ENCODE results near the gene EYS.
"Not testable (repeated sequence)": the region's sequence is repeated elsewhere in the genome, so short reads cannot be mapped to it uniquely, and the experiment has no call there.

The EYS gene

DNA sequence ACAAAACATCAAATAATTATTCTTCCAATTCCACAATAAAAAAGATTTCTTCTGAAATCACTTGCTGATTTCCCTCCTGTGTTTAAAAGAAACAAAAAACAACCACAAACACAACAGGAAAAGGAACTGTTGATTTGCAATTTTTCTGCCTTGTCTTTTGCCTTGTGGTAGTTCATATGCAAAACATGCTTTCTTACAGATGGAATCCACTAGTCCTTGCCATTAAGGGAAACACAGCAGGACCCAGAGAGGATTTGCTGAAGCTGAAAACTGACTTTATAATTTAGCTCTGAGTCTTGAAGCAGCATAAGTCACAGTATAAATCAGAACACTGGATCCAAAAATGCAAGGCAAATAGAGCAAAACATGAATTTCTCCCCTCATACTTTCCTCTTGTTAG, 1742.7 kb downstream of the EYS start:
- no peak for DNase-seq (ENCODE audit: low read depth in 3 of 3)

DNA sequence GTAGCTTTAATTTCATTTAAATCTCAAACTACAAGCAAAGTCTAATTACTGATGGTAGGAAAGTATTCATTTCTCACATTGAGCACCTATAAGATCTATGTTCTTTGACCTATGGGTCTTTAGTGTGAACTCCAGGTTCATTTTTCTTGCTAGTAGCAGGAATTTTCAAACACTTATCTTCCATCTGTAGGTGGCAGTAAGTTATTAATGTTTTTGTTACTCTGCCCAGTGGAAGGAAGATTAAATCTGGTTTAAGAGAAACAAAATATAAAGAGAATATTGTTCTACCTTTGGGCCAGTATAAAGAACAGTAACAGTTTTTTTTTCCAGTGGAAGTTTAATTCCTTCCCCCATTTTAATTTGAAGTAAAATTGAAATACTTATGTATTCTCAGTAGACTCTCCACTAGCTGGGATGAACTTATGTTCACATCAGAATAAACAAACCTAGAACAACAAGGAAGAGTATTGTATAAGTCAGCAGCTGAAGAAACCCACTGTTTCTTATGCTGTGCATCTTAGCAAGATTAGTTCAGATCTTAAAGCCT, 1743.2 kb downstream of the EYS start:
- DNase-seq (ENCODE audit: low read depth in 3 of 3) = no peak

DNA sequence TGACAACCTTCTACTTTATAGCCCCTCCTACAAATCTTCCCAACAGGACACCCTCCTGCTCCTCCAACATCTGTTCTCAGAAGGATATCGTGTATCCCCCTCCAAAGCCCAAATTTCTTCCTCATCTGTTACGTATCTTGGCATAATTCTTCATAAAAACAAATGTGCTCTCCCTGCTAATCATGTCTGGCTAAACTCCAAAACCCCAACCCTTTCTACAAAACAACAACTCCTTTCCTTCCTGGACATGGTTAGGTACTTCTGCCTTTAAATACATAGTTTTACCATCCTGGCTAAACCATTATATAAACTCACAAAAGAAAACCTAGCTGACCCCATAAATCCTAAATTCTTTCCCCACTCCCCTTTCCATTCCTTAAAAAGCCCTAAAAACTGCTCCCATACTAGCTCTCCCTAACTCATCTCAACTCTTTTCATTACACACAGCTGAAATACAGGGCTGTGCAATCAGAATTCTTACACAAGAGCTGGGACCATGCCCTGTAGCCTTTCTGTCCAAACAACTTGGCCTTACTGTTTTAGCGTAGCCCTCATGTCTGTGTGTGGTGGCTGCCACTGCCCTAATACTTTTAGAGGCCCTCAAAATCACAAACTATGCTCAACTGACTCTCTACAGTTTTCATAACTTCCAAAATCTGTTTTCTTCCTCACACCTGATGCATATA, 1753.5 kb downstream of the EYS start:
- not testable (repeated sequence) for DNase-seq (ENCODE audit: low read depth in 3 of 3)

DNA sequence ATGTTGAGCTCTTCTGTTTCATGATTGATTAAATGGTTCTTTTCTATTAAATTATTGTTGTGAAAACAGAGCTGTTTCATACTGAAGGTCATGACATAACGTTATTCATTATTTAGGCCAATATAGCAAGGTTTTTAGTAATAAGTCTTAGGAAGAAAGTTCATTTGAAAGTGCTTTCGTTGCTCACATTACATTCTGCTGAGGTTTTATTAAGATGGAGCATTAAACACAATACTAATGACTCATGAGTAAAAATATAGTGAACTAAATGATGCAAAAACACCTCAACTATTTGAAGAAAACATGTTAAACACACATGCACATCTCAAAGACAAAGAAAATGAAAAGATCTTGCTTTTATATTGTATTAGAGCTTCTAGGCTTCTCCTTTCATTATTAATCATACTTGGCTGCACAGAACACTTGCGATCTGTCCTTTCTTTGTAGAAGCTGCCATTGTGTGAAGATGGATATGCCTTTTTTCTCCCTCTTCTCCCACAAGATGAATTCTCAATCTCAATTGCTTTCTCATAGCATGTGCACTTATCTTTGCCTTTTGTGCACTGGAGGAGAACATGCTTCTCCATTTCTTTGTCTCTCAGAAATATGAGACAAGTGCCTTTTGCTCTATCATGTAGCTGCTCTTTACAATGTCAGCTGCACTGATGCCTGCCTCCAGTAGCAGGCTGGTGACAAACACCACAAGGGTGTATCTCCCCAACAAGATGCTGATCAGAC, 1759.1 kb downstream of the EYS start:
- no peak for DNase-seq (ENCODE audit: low read depth in 3 of 3)

DNA sequence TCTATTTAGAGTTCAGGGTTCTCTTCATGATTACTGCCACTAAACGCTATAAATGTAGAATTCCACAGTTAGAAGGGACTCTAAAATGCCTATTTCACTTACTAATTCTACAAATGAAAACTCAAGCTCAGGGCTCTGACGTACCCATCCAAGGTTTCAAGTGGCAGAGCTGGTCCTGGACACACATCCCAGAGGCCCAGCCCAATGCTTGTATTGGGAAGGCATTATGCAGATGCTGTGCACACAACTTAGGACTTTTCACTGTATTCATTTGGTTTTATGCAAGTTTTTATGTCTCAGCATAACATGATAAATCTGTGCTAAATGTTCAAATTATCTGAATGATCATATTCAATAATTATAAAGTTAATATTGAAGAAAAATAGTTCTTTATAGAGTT, 1761.0 kb downstream of the EYS start:
- no peak for DNase-seq (ENCODE audit: low read depth in 3 of 3)

DNA sequence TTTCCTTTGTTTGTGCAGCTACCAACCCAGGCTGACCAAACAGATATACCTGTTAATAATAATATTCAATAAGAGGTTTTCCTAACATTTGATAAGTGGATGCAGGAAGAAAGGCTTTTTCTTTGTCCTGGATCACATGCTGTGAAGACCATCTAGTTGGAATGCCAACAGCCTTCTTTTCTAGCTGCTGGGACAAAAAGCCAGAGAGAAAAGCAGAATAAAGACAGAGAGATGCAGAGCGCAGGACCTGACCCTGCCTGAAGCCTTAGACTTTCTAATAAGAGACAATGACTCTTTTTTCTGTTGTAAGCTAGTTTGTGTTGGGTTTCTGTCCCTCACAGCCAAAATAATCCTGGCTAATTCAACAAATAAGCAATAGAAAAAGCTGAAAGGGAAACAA, 1763.2 kb downstream of the EYS start:
- DNase-seq (ENCODE audit: low read depth in 3 of 3) = no peak

DNA sequence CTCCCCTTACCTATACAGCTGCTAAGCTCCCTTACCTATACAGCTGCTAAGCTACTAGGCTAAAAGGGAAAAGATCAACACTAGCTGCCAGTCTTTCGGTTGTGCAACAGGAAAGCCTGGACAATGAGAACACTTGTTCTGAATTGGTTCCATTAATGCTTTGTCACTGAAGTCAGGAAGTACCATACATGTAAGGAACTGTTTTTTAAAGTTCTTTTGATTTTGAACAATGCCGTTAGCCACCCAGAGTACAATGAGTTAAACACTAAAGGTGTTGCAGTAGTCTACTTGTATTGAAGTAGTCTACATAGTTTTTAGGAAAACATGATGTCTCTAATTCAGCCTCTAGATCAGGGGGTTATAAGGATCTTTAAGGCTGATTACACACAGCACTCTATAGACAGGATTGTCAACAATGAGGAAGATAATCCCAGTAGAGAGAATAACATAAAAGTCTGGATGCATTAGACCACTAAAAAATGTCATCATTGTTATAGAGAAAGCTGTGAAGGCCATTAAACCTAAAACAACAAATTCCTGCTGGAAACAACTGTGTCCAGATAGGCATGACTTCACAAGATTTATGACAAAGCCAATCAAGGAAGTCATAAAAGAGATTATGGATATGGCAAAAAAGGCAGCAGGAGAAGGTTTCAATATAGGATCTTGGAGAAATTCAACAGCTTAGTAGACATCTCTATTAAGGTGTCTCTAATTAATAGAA, 1765.1 kb downstream of the EYS start:
- DNase-seq (ENCODE audit: low read depth in 3 of 3) = no peak

DNA sequence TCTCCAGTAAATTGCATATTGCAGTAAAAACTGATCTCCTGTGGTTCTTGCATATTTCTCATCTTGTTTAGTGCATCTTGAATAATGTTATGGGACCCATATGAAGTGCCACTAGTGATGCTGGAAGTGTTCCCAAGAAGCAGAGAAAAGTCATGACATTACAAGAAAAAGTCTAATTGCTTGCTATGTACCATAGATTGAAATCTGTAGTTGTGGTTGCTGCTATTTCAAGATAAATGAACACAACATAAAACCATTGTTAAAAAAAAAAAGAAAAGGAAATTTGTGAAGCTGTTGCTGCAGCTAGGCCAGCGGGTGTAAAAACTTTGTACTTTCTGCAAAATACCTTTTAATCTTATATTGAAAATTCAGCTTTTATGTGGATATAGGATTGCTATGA, 1767.0 kb downstream of the EYS start:
- DNase-seq (ENCODE audit: low read depth in 3 of 3) = no peak

DNA sequence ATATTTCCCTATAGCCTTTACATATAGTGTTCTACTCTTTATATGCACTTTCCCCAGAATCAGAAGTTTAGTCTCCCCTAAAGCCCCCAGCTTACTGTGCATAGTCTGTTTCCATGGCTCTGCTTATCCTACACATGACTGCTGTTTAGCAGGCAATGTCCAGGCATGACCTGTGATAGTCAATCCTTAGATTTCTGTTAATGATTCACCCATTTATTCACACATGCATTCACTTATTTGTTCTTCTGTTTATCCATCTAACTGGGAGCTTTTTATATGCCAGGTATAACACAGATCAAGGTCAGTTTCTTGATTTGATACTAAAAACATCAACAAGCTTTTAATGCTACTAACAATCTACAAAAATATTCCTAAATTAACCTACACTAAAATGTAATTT, 1770.6 kb downstream of the EYS start:
- no peak for DNase-seq (ENCODE audit: low read depth in 3 of 3)

DNA sequence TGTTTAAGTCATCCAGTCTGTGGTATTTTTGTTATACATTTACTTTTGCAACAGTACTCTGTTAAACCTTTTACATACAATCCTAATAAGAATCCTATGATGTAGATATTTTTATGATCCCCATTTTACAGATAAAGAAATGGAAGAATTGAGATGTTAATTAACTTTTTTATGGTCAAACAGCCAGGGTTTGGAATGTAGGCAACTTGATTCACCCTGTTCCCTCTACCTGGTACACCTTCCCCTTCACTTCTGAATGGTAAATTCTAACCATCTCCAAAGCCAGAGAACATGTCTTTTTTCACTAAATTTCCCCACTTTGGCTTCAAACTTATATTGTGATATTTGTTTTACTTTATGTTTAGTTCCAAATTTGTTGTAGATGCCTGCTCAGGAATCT, 1771.3 kb downstream of the EYS start:
- DNase-seq (ENCODE audit: low read depth in 3 of 3) = no peak

DNA sequence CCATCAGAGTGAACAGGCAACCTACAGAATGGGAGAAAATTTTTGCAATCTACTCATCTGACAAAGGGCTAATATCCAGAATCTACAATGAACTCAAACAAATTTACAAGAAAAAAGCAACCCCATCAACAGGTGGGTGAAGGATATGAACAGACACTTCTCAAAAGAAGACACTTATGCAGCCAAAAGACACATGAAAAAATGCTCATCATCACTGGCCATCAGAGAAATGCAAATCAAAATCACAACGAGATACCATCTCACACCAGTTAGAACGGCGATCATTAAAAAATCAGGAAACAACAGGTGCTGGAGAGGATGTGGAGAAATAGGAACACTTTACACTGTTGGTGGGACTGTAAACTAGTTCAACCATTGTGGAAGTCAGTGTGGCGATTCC, 1773.1 kb downstream of the EYS start:
- DNase-seq (ENCODE audit: low read depth in 3 of 3) = not testable (repeated sequence)

DNA sequence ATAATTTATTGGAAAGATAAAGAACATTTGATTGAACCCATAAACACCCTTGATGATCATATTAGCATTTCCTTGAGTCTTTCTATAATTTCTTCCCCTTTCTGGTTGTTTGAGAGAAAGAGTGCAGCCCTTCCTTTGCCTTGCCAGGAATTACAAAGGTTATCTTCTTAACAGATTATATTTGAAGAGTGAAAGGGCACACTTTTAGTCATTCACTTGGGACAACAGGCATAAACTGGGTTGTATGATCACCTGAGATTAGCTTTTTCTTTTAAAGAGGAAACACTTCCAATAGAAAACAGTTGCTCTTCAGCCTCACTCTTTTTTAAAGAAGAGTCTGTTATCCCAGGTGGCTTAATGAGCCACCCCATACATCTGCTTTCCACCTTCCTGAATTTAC, 1776.2 kb downstream of the EYS start:
- DNase-seq (ENCODE audit: low read depth in 3 of 3) = no peak

DNA sequence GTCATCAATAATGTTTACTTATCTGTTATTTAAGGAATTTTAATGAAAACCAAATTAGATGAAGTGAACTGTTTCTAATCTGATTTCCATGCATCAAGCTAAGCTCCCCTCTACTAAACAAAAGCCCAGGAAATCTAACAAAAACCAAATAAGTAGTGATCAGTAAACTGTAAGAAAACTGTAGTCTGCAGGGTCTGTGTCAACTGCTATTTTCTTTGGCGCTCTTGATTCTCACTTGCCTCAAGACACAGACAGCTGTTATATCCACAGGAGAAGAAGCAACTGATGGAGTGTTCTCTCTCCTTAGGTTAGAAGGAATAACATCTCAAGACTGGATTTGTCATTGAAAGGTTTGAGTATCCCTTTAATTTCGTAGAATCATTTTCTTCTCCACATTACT, 1777.9 kb downstream of the EYS start:
- DNase-seq (ENCODE audit: low read depth in 3 of 3) = no peak

DNA sequence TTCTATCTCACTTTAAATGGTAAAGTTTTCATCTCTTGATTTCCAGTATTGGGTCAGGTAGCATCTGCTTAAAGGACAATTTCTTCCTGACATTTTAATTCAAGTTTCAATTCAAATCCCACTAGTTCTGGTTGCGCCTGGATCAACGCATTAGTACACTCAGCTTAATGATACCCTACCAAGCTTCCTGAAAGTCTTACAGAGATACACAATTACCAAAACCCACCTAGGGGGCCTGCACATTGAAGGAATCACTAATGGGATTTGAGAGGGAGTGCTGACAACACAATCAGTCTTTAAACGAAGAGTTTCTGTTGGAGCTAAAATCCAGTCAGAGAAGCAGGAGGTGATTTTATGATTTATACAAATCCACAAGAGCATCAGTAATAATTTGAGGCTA, 1778.4 kb downstream of the EYS start:
- no peak for DNase-seq (ENCODE audit: low read depth in 3 of 3)

DNA sequence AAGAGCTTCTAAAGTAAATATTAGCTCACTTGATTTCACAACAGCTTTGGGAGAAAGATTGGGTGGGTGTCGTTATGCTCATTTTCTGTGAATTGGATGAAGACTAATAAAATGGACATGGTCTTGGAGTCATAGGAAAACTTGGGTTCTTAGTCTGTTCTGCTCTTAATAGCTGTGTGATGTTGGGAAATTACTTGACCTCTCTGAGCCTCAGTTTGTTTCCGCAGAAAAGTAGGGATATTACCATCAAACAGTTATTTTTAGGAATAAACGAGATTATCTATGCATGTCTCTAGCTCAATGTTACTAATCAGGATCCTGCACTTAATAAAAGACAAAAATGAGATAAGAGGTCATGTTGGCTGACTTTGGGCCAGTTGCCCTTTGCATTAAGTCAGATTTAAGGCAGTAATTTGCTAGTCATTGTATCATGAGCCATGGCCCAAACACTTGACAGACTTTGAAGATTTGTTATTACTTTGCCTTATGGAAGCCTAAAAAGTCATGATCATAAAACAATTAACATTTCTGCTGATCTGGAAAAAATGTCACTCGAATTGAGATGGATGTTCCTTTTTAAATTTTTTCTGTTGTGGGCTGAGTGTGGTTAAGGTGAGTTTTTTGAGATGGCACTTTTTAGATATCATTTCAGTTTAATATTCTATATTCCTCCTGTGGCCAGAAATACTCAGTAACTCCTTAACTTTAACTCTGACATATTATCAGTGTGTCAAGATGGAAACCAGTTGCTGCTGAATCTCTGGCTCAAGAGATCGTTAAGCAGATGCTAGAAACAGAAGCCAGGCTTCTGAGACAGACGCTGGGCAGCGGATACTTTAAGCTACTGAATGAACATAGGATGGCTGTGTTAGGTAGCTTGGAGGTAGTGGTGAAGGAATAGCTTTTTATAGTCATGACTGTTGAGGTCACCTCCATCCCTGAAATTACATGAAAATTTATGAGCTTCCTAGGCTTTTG, 1779.8 kb downstream of the EYS start:
- DNase-seq (ENCODE audit: low read depth in 3 of 3) = no peak

DNA sequence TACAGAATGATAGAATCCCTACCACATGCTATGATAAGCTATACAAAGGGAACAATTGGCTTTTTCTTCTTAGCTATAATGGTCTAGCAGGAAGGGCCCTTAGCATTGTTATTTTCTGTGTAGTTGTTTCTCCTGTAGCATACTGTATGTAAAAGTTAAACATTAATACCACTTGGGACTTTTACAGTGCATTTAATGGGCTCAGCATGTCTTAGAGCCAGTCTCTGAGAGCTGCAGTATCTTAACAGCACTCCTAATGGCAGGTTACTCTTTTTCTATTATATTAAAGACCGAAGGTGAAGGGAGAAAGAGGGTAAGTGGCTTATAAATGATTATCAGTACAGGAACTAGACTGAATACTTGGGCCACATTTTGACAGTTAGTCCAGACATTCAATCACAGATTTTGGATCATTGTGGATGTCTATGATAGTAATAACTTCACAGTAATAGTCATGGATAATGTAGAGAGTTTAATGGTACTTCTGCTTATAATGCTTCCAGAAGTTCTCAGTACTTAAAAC, 1780.7 kb downstream of the EYS start:
- no peak for DNase-seq (ENCODE audit: low read depth in 3 of 3)

DNA sequence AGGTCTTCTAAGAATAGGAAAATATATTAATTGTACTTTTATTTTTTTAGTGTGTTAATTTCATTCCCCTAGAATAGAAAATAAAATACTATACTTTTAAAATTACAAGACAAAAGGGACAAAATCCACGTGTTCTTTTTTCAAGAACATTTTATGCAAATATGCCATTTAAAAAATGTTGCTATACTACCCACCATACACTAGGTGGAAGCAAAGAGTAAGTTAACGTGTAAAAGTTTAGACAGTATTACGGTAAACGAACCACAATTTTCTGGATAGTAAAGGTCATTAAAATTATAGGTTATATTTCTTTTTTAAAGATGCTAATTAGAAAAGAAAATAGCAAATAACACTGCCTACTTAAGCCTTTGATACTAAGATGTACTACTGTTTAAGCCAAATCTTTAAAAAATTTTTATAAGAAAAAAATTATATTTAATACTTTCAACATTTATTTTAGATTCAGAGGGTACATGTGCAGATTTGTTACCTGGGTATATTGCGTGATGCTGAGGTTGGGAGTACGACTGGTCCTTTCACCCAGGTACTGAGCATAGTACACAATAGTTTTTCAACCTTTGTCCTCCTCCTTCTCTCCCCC, 1783.8 kb downstream of the EYS start:
- no peak for DNase-seq (ENCODE audit: low read depth in 3 of 3)

DNA sequence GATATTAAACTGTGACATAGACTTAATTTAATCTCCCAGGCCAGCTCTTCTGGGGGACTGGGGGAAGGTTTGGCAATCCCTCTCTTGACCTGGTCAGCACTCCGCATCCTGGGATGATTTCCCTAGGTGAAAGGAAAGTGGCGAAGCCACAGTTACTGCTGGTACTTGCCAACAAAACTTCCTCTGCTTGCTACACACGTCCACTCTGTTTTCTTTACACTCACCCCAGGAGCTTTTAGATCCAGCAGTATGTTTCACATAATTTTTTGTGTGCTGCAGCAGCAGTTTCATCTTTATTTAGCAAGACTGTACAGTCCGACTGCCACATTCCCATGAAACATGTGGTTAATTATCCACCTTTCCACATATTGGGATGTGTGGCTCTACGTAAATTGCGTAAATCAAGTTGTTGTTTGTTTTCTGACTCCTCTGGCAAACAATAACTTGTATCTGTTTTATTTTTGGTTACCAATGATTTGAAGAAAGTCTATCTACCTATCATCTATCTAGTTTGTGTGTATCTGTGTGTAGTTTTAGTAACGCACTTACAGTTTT, 1787.4 kb downstream of the EYS start:
- DNase-seq (ENCODE audit: low read depth in 3 of 3) = no peak

DNA sequence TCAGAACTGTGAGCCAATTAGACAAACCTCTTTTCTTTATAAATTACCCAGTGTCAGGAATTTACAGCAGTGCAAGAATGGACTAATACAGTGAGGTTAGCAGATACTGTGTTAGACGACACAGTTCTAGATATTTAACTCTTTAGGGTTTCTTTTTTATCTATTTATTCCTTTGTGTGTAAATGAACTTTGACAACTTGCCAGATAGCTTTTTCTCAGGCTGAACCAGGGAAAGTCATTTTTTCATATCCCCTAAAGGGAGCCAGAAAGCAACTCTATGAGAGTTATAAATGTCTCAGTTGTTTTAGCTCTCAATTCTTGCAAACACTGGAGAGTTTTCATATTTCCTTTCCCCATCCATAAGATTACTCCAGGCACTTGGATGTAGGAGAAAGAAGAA, 1794.1 kb downstream of the EYS start:
- no peak for DNase-seq (ENCODE audit: low read depth in 3 of 3)

DNA sequence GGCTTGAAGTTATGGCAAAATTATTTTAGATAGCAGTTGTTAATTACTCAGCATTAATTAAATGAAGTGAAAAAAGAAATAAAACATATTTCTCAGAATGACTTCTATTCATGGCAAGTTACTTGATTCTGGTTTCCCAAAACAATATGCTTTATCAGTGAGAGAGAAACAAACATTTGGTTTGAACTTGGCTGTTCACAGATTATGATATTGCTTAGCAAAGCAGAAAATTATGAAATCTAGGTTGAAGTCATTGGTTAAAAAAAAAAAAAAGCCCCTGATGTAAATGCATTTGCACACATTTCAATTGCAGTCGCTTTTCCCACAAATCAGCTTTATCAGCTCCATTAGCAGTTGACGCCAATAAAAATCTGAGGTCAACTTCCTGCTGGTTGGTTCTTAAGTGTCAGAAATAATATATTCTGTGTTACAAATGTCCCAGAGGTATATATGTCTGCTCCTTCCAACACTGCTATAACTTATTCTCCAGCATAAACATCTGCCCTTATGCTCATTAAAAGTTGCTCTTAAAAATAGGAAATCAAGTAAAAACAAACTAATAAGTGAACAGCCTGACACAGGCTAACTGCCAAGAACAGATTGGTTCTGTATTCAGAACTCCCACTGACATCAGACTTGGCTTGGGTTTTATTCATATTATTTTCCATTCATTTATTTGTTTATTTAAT, 1796.0 kb downstream of the EYS start:
- DNase-seq (ENCODE audit: low read depth in 3 of 3) = no peak

Data from stimulated activated CD4-positive, alpha-beta T cell treated with anti-CD3 and anti-CD28 coated beads, TNF-alpha, amount 100 ng/mL, for 4 hours (primary cell).